Mucosa of descending colon (tissue), 3 donors: Measurements from ENCODE around the gene CARD11. TPM values are rescaled to one million over a fixed set of nuclear protein-coding genes. Genes with fewer than 3 reads are reported as not detected.

Experiments
- ATAC-seq: fragments of 200-7000 bp; cut with Tn5 transposase; one replicate; pipeline ENCODE4 v1.9.1; 2020; ENCODE audit warnings: mild to moderate bottlenecking, moderate library complexity
- DNase-seq, 3 donors: peaks; one replicate each; pipeline ENCODE4 v3.0.0-alpha.2; 2020
- H3K36me3 ChIP-seq: fragments of 200-600 bp; one replicate; pipeline ENCODE4 v1.8.0; 2021; ENCODE audit warnings: low read depth, mild to moderate bottlenecking
- H3K4me1 ChIP-seq: fragments of 200-600 bp; one replicate; pipeline ENCODE4 v1.8.0; 2021; ENCODE audit warnings: low read depth, mild to moderate bottlenecking
- H3K4me3 ChIP-seq: fragments of 200-600 bp; one replicate; pipeline ENCODE4 v1.8.0; 2021; ENCODE audit warnings: mild to moderate bottlenecking
- H3K9me3 ChIP-seq: fragments of 200-600 bp; one replicate; pipeline ENCODE4 v1.8.0; 2021; ENCODE audit warnings: mild to moderate bottlenecking
- CTCF ChIP-seq: fragments of 200-600 bp; IDR thresholded peaks from one replicate; pipeline ENCODE4 v1.8.0; 2022; ENCODE audit warnings: antibody characterized with exemption, mild to moderate bottlenecking
- intact Hi-C, 2 donors: fragments of 100-400 bp; cut with DNase I in 1 of 2; cut with micrococcal nuclease in 1 of 2; formaldehyde crosslinking; loops; one replicate each; pipeline versions ENCODE4 v1.11.0 to v1.11.1; 2022; cut with DNase I, micrococcal nuclease
- total RNA-seq, 3 donors: library from RNA; stranded (reverse); fragmentation: NEBNext Ultra II Directional in 2 of 3; extraction: Animal tissue kit (Norgen Biotek cat#: 25700) in 2 of 3; gene quantifications; one replicate each; pipeline versions ENCODE4 v1.2.1 to v1.2.4, GENCODE V29; 2021 to 2023
- donor health status: DM: no; HTN: no; CAD: no; lungs with moderate emphysema.
- donor health status: DM: no; HTN: no; CAD: no.
- donor health status: DM: no; HTN: yes; CAD: no.

Gene CARD11
- total RNA-seq, 3 donors from 2014 or later, result 1.6 to 3.2 (median 3.2) TPM

GRCh38 chr7:2970307-2970664 is 73.4 kb downstream of the CARD11 start:
- intact Hi-C loops, result no loop called here

DNA sequence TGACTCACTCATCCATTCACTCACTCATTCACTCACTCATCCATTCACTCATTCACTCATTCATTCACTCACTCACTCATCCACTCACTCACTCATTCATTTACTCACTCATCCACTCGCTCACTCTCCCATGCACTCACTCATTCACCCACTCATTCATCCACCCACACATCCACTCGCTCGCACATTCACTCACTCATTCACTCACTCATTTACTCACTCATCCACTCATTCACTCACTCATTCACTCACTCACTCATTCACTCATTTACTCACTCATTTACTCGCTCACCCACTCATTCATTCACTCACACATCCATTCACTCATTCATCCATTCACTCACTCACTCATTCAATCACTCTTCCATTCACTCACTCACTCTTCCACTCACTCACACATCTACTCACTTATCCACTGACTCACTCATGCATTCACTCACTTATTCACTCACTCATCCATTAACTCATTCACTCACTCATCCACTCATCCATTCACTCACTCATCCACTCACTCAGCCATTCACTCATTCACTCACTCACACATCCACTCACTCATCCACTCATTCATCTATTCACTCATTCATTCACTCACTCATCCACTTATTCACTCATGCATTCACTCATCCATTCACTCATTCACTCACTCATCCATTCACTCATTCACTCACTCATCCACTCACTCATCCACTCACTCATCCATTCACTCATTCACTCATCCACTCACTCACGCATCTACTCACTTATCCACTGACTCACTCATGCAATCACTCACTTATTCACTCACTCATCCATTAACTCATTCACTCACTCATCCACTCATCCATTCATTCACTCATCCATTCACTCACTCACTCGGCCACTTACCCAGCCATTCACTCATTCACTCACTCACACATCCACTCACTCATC is 74.0 kb downstream of the CARD11 start:
- Histone ChIP-seq H3K36me3 (no peaks in the 10 kb centered on the region), H3K9me3 (peaks cover 10% of the 10 kb centered on the region), H3K4me3 (no peak overlapping the region), H3K4me1 (no peaks in the 10 kb centered on the region)
- TF ChIP-seq CTCF, result no peak
- ATAC-seq, result no peak
- intact Hi-C loops, result no loop called here
- DNase-seq, result no peak

More at GRCh38 chr7:2970307-2970664, 73.4 kb downstream of the CARD11 start:
- no peak for TF ChIP-seq CTCF
- no peaks in the 10 kb centered on the region for H3K4me1 ChIP-seq
- peaks cover 9% of the 10 kb centered on the region for H3K9me3 ChIP-seq
- DNase-seq, result no peak
- H3K4me3 ChIP-seq, result no peak overlapping the region
- H3K36me3 ChIP-seq, result no peaks in the 10 kb centered on the region
- no peak for ATAC-seq

GRCh38 chr7:2968616-2969397 is 74.9 kb downstream of the CARD11 start:
- Histone ChIP-seq H3K4me1 (no peaks in the 10 kb centered on the region), H3K4me3 (no peak overlapping the region), H3K9me3 (peaks cover 10% of the 10 kb centered on the region), H3K36me3 (no peaks in the 10 kb centered on the region)
- DNase-seq (no peak), ATAC-seq (no peak)
- no peak for TF ChIP-seq CTCF
- intact Hi-C loops, result no loop called here

- H3K9me3 ChIP-seq, result peaks cover 10% of the 10 kb centered on the region
- no peaks in the 10 kb centered on the region for H3K36me3 ChIP-seq
- H3K4me3 ChIP-seq, result no peak overlapping the region
- no peak for ATAC-seq
- no peak for DNase-seq
- H3K4me1 ChIP-seq, result no peaks in the 10 kb centered on the region
- TF ChIP-seq CTCF, result no peak
- intact Hi-C loops, result no loop called here
Observed at GRCh38 chr7:2968176-2968575, 75.5 kb downstream of the CARD11 start.

DNA sequence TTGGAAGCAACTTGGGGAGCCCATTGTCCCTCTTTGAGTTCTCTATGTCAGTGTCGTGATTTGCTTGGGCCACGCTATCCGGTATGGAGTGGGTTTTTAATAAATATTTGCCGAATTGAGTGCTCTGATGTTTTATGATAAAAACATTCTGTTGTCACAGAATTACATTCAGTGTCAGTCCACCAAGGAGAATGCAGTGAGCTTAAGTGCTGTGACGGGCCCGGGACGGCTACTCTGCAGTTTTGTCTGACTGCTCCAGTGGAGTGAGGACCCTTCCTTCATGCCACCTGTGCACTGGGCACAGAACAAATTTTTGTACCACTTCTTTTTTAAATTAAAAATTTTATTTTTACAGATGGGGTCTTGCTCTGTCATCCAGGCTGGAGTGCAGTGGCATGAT is 76.0 kb downstream of the CARD11 start:
- H3K36me3 ChIP-seq, result no peaks in the 10 kb centered on the region
- no peak overlapping the region for H3K4me3 ChIP-seq
- no peak for DNase-seq
- intact Hi-C loops, result no loop called here
- no peak for TF ChIP-seq CTCF
- ATAC-seq, result no peak
- no peaks in the 10 kb centered on the region for H3K4me1 ChIP-seq
- H3K9me3 ChIP-seq, result peaks cover 10% of the 10 kb centered on the region
